Pancreas (tissue), 10 donors: ENCODE measurements around the gene IRF7. TPM values are rescaled to one million over a fixed set of nuclear protein-coding genes. Genes with fewer than 3 reads are reported as not detected.
A peak's percentile ranks its signal among the peaks of the same experiment; 100 is the strongest.
"Not testable (repeated sequence)": the region's sequence is repeated elsewhere in the genome, so short reads cannot be mapped to it uniquely, and the experiment has no call there.

Experiments
- ATAC-seq, 4 donors: fragments of 200-7000 bp; cut with Tn5 transposase; one replicate each; pipeline versions ENCODE4 v1.8.0 to v1.9.1; 2020; ENCODE audit warnings: mild to moderate bottlenecking in 4 of 4, moderate library complexity in 4 of 4
- DNase-seq, 6 donors: peaks; one replicate each; pipeline ENCODE4 v3.0.0-alpha.2; 2020
- FAIRE-seq: peaks from 2 replicates; lab custom pipeline; 2012; peaks lifted over from hg19 to GRCh38; lab: Jason Lieb, UNC
- H3K27ac ChIP-seq, 4 donors: fragments of 200-600 bp; sonication (generic); 1 replicate in 3 of 4; 2 replicates in 1 of 4; pipeline versions ENCODE4 v1.5.0 to v1.8.0; 2020
- H3K27me3 ChIP-seq, 4 donors: fragments of 200-600 bp; one replicate each; pipeline ENCODE4 v1.8.0; 2021
- H3K36me3 ChIP-seq, 3 donors: fragments of 200-600 bp; sonication (generic) in 1 of 3; one replicate each; pipeline versions ENCODE4 v1.5.0 to v1.8.0; 2020 to 2021
- H3K4me1 ChIP-seq, 3 donors: fragments of 200-600 bp; one replicate each; pipeline ENCODE4 v1.8.0; 2021
- H3K4me3 ChIP-seq, 4 donors: fragments of 200-600 bp; sonication (generic) in 2 of 4; one replicate each; pipeline versions ENCODE4 v1.5.0 to v1.8.0; 2020 to 2021
- H3K9me3 ChIP-seq, 4 donors: fragments of 200-600 bp; one replicate each; pipeline ENCODE4 v1.8.0; 2021
- CTCF ChIP-seq, 4 donors: fragments of 200-600 bp; sonication (generic) in 3 of 4; IDR thresholded peaks; one replicate each; pipeline versions ENCODE4 v1.5.0 to v1.8.0; 2021; ENCODE audit warnings: antibody characterized with exemption in 4 of 4
- WGBS, 2 donors: extraction: QIAGEN DNeasy Blood & Tissue Kit; methylation state at CpG; one replicate each; pipeline ENCODE4 v1.1.7; 2013; 5-methylcytosine and 5-hydroxymethylcytosine counted together
- intact Hi-C, 3 donors: fragments of 100-400 bp; cut with DNase I; formaldehyde crosslinking; loops; one replicate each; pipeline versions ENCODE4 v1.11.1 to v1.14.2; 2022
- polyA plus RNA-seq, 2 donors: library from polyadenylated mRNA; stranded (reverse); fragments of 200-250 nt; gene quantifications; one replicate each; pipeline ENCODE4 v1.2.3, GENCODE V29; 2013
- total RNA-seq, 6 donors: library from RNA; stranded (reverse); fragmentation: NEBNext Ultra II Directional in 4 of 6; extraction: Animal tissue kit (Norgen Biotek cat#: 25700) in 4 of 6; gene quantifications; one replicate each; pipeline versions ENCODE4 v1.2.1 to v1.2.4, GENCODE V29; 2021 to 2023
- donor health status: healthy with polysubstance abuse.
- donor health status: DM: no; HTN: no; CAD: no; lungs with moderate emphysema.
- donor health status: DM: no; HTN: no; CAD: no.
- donor health status: control.
- donor health status: control.
- donor health status: Bipolar disorder and iron deficiency.
- donor health status: DM: yes; HTN: yes; CAD: no.
- donor health status: DM: no; HTN: no; CAD: no.
- donor health status: DM: no; HTN: no; CAD: no.
- donor health status: DM: yes; HTN: yes; CAD: no.

IRF7 gene
- total and polyA plus RNA-seq, 8 donors: 4.0 to 36.6 (median 10.2) TPM

DNA sequence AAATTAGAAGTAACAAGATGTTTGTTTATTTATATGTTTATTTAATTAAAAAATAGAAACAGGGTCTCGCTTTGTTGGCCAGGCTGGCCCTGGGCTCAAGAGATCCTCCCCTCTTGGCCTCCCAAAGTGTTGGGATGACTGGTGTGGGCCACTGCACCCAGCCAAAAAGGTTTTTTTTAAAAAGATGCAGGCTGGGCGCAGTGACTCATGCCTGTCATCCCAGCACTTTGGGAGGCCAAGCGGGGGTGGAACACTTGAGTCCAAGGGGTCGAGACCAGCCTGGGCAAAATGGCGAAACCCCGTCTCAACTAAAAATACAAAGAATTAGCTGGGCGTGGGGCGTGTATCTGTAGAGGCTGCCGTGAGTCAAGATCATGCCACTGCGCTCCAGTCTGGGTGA, 34.7 kb upstream of the IRF7 start:
- Histone ChIP-seq H3K27ac (no peak overlapping the region), H3K4me3 (no peak overlapping the region), H3K36me3 (peaks cover 0 to 12% (median 0%) of the 10 kb centered on the region in 3 donors), H3K9me3 (no peaks in the 10 kb centered on the region), H3K27me3 (no peaks in the 10 kb centered on the region), H3K4me1 (peaks cover 0 to 11% (median 9%) of the 10 kb centered on the region in 3 donors)
- FAIRE-seq: no peak
- no peak for DNase-seq
- WGBS, 2 donors: 95% methylated on average over 10 of the region's 10 CpGs
- intact Hi-C loops: no loop called here
- no peak for ATAC-seq
- no peak for TF ChIP-seq CTCF (IDR thresholded peaks at IDR 0.05)

- H3K9me3 ChIP-seq, H3K27ac ChIP-seq, H3K4me1 ChIP-seq, ATAC-seq, H3K4me3 ChIP-seq, DNase-seq, FAIRE-seq, H3K27me3 ChIP-seq, intact Hi-C loops: not testable (repeated sequence)
- H3K36me3 ChIP-seq: peaks cover 0 to 20% (median 0%) of the 10 kb centered on the region in 3 donors
- WGBS, 2 donors: 73 to 78% methylated on average over 10 of the region's 14 CpGs
Observed at GRCh38 chr11:647672-648158, 32.0 kb upstream of the IRF7 start.

DNA sequence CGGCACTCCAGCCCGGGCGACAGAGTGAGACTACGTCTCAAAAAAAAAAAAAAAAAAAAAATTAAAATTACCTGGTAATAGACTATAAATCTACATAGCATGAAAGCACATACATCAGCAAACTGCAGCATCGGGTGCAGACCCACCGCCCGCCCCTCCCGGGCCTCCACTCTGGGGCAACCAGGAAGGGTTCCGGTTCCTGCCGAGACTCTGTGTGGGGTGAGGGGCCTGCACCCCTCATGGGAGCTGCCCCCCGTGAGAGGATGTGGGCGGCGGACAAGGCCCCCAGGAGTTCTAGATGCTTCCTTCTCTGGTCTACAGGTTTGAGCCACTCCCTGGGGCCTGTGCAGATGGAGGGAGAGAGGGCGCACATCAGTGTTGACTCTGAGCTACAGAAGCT, 30.5 kb upstream of the IRF7 start:
- no peak for FAIRE-seq
- no peak for ATAC-seq
- DNase-seq: peak in 1 of 6 donors; percentile 65

GRCh38 chr11:645536-645935, 29.8 kb upstream of the IRF7 start:
- Histone ChIP-seq H3K4me1 (no peaks in the 10 kb centered on the region), H3K36me3 (peaks cover 0 to 14% (median 0%) of the 10 kb centered on the region in 3 donors), H3K9me3 (no peaks in the 10 kb centered on the region), H3K4me3 (no peak overlapping the region), H3K27me3 (no peaks in the 10 kb centered on the region), H3K27ac (no peak overlapping the region)
- ATAC-seq (no peak), DNase-seq (peak in 1 of 6 donors; percentile 37), FAIRE-seq (no peak)
- TF ChIP-seq CTCF (IDR thresholded peaks at IDR 0.05): no peak
- intact Hi-C loops: no loop called here
- 82 to 90% methylated on average over 16 of the region's 16 CpGs for WGBS, 2 donors

More for the DNA sequence above, 30.5 kb upstream of the IRF7 start:
- Histone ChIP-seq H3K9me3 (no peaks in the 10 kb centered on the region), H3K27ac (no peak overlapping the region), H3K4me1 (no peaks in the 10 kb centered on the region), H3K36me3 (peaks cover 0 to 20% (median 0%) of the 10 kb centered on the region in 3 donors), H3K27me3 (no peaks in the 10 kb centered on the region), H3K4me3 (no peak overlapping the region)
- 86 to 94% methylated on average over 14 of the region's 14 CpGs for WGBS, 2 donors
- no peak for TF ChIP-seq CTCF (IDR thresholded peaks at IDR 0.05)
- intact Hi-C loops: no loop called here

DNA sequence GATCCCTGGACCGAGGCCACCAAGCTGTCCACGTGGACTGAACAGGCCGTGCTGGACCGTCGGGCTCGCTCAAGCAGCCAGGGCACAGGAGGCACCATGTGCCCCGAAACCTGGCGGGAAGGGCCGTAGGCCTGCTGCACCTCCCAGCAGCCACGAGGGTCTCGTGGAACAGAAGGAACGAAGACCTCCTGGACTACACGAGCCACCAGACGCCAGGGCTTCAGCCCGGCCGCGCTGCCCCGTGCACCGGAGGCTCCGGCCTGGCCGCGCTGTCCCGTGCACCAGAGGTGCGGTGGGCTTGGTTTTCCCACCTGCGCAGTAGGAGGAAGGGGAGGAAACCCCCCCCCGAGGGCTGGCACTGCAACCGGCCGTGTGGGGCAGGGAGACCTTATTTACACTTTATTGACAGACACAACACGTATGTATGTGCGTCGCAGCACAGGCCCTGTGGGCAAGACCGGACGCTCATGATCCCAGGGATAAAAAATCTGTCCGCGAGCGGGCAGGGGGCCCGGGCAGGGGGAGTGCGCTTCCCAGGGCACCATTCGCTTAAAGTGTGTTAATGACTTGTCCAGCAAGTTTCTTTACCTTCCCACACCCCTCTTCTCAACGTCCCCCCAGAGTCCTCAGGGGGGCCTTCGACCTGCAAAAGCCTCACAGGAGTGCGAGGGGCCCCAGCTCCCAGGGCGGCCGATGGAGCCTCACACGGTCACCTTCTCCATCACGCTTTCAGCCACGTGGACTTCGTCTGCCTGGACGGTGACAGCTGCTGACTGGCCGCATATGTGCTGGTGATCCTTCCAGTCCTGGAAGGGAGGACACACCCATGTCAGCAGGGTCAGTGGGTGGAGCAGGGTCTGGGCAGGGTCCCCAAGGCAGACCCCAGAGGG, 28.3 kb upstream of the IRF7 start:
- H3K36me3 ChIP-seq: peaks cover 0 to 9% (median 0%) of the 10 kb centered on the region in 3 donors
- H3K4me3 ChIP-seq: no peak overlapping the region
- intact Hi-C loops: no loop called here
- no peaks in the 10 kb centered on the region for H3K4me1 ChIP-seq
- H3K9me3 ChIP-seq: no peaks in the 10 kb centered on the region
- no peaks in the 10 kb centered on the region for H3K27me3 ChIP-seq
- no peak for FAIRE-seq
- TF ChIP-seq CTCF (IDR thresholded peaks at IDR 0.05): no peak
- H3K27ac ChIP-seq: no peak overlapping the region
- 88 to 92% methylated on average over 50 of the region's 50 CpGs for WGBS, 2 donors
- peak in 1 of 6 donors; percentile 74 for DNase-seq
- no peak for ATAC-seq
